Measurements from ENCODE around the gene CCSAP. TPM values are rescaled to one million over a fixed set of nuclear protein-coding genes. Genes with fewer than 3 reads are reported as not detected.

The CCSAP gene
- total and polyA plus RNA-seq, 2 experiments from 2014 or later: 2.7 to 12.0 TPM

DNA sequence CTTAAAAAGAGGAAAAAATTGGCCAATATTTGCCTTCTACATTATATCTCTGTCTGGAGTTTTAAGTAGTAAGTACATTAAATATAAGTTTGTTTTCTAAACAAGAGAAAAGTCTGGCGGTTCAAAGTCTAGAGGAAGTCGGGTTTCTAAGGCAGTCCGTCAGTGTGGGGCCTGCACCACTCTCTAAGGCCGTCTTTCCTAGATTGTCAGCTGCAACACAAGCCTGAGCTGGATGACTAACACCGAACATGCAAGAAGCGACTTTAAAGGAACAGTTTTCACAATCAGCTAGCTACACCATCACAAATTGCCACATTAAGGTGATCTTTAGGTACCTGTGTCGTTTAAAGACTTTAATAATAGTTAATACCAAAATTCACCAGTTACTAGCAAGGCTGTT, 19.6 kb downstream of the CCSAP start:
- no peaks in the 10 kb centered on the region for H3K79me2 ChIP-seq
- peak overlapping the region; percentile 25 for H3K27ac ChIP-seq
- H3K27me3 ChIP-seq: no peaks in the 10 kb centered on the region
- H4K20me1 ChIP-seq (ENCODE audit: insufficient read depth, poor library complexity, severe bottlenecking): no peaks in the 10 kb centered on the region
- H3K9me2 ChIP-seq (replicated peaks; ENCODE audit: insufficient read depth): no peaks in the 10 kb centered on the region
- H3K4me2 ChIP-seq: no peak overlapping the region
- WGBS (ENCODE audit: low lambda C conversion rate, missing lambda C conversion rate): 76% methylated on average over 7 of the region's 7 CpGs
- H3K4me3 ChIP-seq: no peak overlapping the region
- H3K4me1 ChIP-seq (ENCODE audit: insufficient read depth): no peaks in the 10 kb centered on the region
- no peak overlapping the region for H2AFZ ChIP-seq
- H3K9me3 ChIP-seq (ENCODE audit: low read depth): no peaks in the 10 kb centered on the region
- DNase-seq (ENCODE audit: low spot score): peak; percentile 40
- TF ChIP-seq, protein P1, sequence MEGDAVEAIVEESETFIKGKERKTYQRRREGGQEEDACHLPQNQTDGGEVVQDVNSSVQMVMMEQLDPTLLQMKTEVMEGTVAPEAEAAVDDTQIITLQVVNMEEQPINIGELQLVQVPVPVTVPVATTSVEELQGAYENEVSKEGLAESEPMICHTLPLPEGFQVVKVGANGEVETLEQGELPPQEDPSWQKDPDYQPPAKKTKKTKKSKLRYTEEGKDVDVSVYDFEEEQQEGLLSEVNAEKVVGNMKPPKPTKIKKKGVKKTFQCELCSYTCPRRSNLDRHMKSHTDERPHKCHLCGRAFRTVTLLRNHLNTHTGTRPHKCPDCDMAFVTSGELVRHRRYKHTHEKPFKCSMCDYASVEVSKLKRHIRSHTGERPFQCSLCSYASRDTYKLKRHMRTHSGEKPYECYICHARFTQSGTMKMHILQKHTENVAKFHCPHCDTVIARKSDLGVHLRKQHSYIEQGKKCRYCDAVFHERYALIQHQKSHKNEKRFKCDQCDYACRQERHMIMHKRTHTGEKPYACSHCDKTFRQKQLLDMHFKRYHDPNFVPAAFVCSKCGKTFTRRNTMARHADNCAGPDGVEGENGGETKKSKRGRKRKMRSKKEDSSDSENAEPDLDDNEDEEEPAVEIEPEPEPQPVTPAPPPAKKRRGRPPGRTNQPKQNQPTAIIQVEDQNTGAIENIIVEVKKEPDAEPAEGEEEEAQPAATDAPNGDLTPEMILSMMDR (IDR thresholded peaks at IDR 0.05; ENCODE audit: poor library complexity): no peak
- TF ChIP-seq EZH2phosphoT487 (IDR thresholded peaks at IDR 0.05; ENCODE audit: low read depth, severe bottlenecking, unreplicated experiment) (no peak), EZH2 (IDR thresholded peaks at IDR 0.05; ENCODE audit: borderline replicate concordance) (no peak)
- no peaks in the 10 kb centered on the region for H3K36me3 ChIP-seq (replicated peaks; ENCODE audit: insufficient read depth, low read depth)

DNA sequence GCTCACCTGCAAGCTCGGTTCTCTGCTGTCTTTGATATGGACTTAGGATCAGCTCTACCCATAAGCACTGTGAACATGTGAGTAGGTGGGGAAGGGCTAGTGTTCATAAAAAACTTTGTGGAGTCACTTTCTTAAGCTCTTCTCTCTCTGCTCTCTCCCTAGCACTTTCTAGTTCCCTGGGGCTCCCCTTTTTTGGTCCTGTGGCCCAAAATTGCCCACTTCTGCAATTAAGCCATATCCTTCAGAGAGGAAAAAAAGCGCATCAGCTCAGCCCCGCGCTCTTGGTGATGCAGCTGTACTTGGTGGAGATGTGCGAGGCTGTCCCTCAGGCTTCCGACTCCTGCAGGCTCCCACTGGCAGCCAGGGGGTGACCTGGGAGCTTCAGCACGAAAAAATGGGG, 23.4 kb downstream of the CCSAP start:
- Histone ChIP-seq H3K9me3 (ENCODE audit: low read depth) (no peaks in the 10 kb centered on the region), H3K27me3 (no peaks in the 10 kb centered on the region), H3K27ac (no peak overlapping the region), H3K4me2 (no peak overlapping the region), H2AFZ (no peak overlapping the region), H3K9me2 (replicated peaks; ENCODE audit: insufficient read depth) (no peaks in the 10 kb centered on the region), H4K20me1 (ENCODE audit: insufficient read depth, poor library complexity, severe bottlenecking) (no peaks in the 10 kb centered on the region), H3K4me1 (ENCODE audit: insufficient read depth) (no peaks in the 10 kb centered on the region), H3K4me3 (no peak overlapping the region), H3K36me3 (replicated peaks; ENCODE audit: insufficient read depth, low read depth) (no peaks in the 10 kb centered on the region), H3K79me2 (no peaks in the 10 kb centered on the region)
- no peak for DNase-seq (ENCODE audit: low spot score)
- 97% methylated on average over 7 of the region's 7 CpGs for WGBS (ENCODE audit: low lambda C conversion rate, missing lambda C conversion rate)
- TF ChIP-seq EZH2phosphoT487 (IDR thresholded peaks at IDR 0.05; ENCODE audit: low read depth, severe bottlenecking, unreplicated experiment) (no peak), EZH2 (IDR thresholded peaks at IDR 0.05; ENCODE audit: borderline replicate concordance) (no peak)
- TF ChIP-seq, protein P1 (IDR thresholded peaks at IDR 0.05; ENCODE audit: poor library complexity): no peak

DNA sequence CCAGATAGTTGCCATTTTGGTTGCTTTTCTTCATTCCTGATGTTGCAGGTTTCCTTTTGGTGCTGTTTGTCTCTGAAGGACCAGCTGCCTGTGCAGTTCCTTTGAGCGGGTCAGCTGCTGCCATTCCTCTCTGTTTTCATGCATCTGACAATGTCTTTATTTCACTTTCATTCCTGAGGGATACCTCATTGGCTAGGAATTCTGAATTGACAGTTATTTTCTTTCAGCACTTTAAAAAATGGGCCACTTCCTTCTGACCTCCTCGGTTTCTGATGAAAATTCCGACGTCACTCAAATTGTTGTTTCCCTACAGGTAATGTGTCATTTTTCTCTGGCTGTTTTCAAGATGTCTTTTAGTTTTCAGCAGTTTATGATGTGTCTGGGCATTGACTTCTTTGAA, 24.8 kb downstream of the CCSAP start:
- Histone ChIP-seq H3K9me3 (ENCODE audit: low read depth) (no peaks in the 10 kb centered on the region), H3K27me3 (no peaks in the 10 kb centered on the region), H3K27ac (no peak overlapping the region), H2AFZ (no peak overlapping the region), H3K4me3 (no peak overlapping the region), H3K9me2 (replicated peaks; ENCODE audit: insufficient read depth) (no peaks in the 10 kb centered on the region), H3K79me2 (no peaks in the 10 kb centered on the region), H3K4me2 (no peak overlapping the region), H3K4me1 (ENCODE audit: insufficient read depth) (no peaks in the 10 kb centered on the region), H4K20me1 (ENCODE audit: insufficient read depth, poor library complexity, severe bottlenecking) (no peaks in the 10 kb centered on the region), H3K36me3 (replicated peaks; ENCODE audit: insufficient read depth, low read depth) (no peaks in the 10 kb centered on the region)
- TF ChIP-seq EZH2 (IDR thresholded peaks at IDR 0.05; ENCODE audit: borderline replicate concordance) (no peak), EZH2phosphoT487 (IDR thresholded peaks at IDR 0.05; ENCODE audit: low read depth, severe bottlenecking, unreplicated experiment) (no peak)
- TF ChIP-seq, protein P1 (IDR thresholded peaks at IDR 0.05; ENCODE audit: poor library complexity): no peak
- 90% methylated on average over 4 of the region's 4 CpGs for WGBS (ENCODE audit: low lambda C conversion rate, missing lambda C conversion rate)
- no peak for DNase-seq (ENCODE audit: low spot score)

DNA sequence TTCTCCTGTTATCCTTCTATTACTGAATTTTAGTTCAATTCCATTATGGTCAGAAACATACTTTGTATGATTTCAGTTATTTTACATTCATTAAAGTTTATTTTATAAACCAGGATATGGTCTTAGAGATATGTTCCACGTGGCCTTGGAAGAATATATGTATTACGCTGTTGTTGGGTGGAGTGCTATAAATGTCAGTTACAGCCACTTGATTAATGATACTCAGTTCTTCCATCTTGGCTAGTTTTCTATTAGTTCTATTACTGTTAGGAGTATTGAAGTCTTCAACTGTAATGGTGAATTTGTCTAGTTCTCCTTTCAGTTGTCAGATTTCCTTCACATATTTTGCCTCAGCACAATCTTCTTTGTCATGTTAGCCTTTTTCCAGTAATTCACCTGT, 26.7 kb downstream of the CCSAP start:
- Histone ChIP-seq H3K4me1 (ENCODE audit: insufficient read depth) (no peaks in the 10 kb centered on the region), H2AFZ (no peak overlapping the region), H3K36me3 (replicated peaks; ENCODE audit: insufficient read depth, low read depth) (no peaks in the 10 kb centered on the region), H3K79me2 (no peaks in the 10 kb centered on the region), H3K27ac (no peak overlapping the region), H3K4me2 (no peak overlapping the region), H3K27me3 (no peaks in the 10 kb centered on the region), H3K9me3 (ENCODE audit: low read depth) (no peaks in the 10 kb centered on the region), H3K9me2 (replicated peaks; ENCODE audit: insufficient read depth) (no peaks in the 10 kb centered on the region), H4K20me1 (ENCODE audit: insufficient read depth, poor library complexity, severe bottlenecking) (no peaks in the 10 kb centered on the region), H3K4me3 (no peak overlapping the region)
- WGBS (ENCODE audit: low lambda C conversion rate, missing lambda C conversion rate): 90% methylated on average over 2 of the region's 2 CpGs
- TF ChIP-seq EZH2 (IDR thresholded peaks at IDR 0.05; ENCODE audit: borderline replicate concordance): no peak
- TF ChIP-seq, protein P1 (IDR thresholded peaks at IDR 0.05; ENCODE audit: poor library complexity): no peak
- TF ChIP-seq EZH2phosphoT487 (IDR thresholded peaks at IDR 0.05; ENCODE audit: low read depth, severe bottlenecking, unreplicated experiment): no peak
- DNase-seq (ENCODE audit: low spot score): no peak
